GM19035 (cell line): ENCODE measurements around the gene DENND11.

ENCODE experiments used
- ATAC-seq: cut with Tn5 transposase; IDR thresholded peaks from one replicate; pipeline ENCODE4 v1.9.1; 2021; ENCODE audit not compliant: unreplicated experiment

DENND11 gene, protein sequence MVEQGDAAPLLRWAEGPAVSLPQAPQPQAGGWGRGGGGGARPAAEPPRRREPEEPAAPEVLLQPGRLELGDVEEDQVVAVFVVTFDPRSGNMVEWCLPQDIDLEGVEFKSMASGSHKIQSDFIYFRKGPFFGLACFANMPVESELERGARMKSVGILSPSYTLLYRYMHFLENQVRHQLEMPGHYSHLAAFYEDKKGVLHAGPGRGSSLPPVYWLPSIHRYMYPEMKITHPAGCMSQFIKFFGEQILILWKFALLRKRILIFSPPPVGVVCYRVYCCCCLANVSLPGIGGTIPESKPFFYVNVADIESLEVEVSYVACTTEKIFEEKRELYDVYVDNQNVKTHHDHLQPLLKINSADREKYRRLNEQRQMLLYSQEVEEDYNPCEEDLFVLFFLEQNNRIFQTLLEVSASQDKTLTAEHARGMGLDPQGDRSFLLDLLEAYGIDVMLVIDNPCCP

GRCh38 chr7:141702047-141702567, at the start of gene DENND11:
TSS of gene DENND11 (minus strand) at chr7:141702166. CDS start at chr7:141702153, 13 bp downstream.
- ATAC-seq, result peak; percentile 79

DNA sequence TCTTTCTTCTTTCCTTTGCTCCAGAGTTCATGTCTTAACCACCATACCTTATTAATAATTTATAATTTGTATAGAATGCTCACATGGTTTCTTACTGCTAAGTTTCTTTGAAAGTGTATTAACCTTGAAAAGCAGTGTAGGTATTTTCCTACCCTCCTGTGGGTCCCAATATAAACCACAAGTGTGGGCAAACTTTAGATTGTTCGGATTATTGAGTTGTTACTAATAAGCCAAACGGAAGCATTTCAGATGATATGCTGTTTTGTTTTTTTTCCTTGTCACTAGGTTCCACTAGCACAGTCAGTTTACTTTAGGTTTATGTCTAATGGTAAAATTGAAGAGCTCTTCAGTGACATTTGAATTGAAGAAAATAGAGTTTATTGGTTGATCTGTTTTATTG, 46.4 kb upstream of the DENND11 start:
- no peak for ATAC-seq

DNA sequence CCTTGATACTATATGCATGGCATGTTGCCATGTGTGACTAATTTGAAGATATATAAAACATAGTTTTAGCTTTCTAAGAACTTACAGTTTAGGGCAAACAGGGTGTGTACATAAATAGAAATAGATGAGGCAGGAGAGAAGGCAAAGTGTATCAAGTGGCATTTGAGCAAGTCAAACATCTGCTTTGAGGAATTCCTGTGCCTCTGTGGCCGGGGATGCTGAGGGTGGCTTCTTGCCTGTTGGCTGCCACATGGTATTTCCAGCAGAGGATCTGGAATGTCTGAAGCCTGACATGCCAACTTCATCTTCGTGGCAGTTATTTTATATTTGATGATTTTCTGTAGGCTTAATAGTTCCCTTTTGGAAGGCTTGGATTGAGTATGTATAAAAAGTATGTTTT, 42.2 kb upstream of the DENND11 start:
- no peak for ATAC-seq

- no peak for ATAC-seq
Measured at GRCh38 chr7:141742229-141742628, 40.3 kb upstream of the DENND11 start.

- ATAC-seq, result no peak
Measured at GRCh38 chr7:141739250-141739649, 37.3 kb upstream of the DENND11 start.

DNA sequence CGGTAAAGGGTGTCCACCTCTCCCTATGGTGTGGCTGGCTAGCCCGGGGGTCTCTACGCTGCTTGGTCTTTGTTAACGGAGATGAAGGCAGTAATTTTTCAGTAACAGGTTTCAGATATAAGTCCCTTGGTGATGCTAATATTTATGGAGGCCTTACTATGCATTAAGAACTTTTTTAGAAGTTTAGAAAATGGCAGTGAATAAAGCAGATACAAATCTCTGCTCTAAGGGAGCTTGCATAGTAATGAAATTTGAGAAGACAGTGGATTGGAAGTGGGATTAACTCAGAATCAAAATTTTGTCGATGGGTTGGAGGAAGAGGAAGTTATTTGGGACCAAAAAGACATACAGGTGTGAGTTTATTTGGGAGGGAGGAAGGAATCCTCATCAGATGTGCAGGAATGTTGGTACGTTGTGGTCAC, 36.6 kb upstream of the DENND11 start:
- no peak for ATAC-seq

DNA sequence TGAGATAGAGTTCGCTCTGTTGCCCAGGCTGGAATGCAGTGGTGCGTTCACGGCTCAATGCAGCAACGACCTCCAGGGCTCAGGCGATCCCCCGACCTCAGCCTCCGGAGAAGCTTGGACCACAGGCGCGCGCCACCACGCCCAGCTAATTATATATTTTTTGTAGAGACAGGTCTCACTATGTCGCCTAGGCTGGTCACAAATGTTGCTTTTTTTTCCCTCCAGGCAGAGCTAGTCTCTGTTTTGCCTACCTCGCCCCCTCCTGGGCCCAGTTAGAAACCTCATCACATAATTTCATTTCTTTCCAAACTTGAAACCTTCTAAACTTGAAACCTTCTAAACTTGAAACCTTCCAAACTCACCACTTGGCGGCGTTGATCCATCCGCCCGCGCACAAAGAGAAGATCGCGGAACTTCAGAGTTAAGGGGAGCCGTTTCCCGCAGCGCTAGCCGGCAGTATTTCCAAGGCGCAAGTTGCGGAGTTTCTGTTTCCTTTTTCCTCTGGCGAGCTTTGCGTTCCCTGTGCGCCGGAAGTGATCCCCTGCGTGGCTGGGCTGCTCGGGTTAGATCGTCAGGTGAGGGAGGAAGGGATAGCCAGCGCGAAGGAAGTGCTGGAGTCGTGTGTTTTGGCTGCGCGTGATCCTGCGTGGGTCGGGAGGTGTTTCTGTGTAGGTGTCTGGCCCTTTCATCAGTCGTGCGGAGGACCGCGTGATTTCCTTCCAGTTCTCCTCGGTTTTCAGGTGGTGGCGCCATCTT, 36.0 kb upstream of the DENND11 start, which contains the start of gene SSBP1:
TSS of gene SSBP1 (plus strand) at position 523 of the 756 bp plus-strand sequence. CDS start 809 bp downstream, outside the sequence.
- ATAC-seq, result peak; percentile 92

GRCh38 chr7:141737118-141737835, 35.3 kb upstream of the DENND11 start:
- ATAC-seq, result no peak

- no peak for ATAC-seq
Measured at GRCh38 chr7:141731476-141732149, 29.6 kb upstream of the DENND11 start.

DNA sequence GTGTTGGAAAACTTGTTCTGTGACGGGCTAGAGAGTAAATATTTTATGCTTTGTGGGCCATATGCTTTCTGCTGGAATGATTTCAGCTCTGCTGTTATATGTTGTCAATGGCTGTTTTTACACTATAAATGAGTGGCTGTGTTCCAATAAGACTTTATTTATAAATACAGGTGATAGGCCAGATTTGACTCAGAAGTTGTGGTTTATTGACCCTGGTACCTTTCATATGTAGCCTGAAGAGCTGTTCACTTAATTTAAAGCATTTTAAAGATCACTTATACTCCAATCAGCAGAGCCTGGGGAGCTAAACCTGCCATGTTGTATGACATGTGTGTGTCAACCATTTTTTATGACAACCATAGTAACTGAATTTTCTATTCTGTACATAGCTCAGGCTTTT, 27.1 kb upstream of the DENND11 start:
- ATAC-seq, result no peak

- ATAC-seq, result no peak
Measured at GRCh38 chr7:141722529-141722928, 20.6 kb upstream of the DENND11 start.

- ATAC-seq, result no peak
Measured at GRCh38 chr7:141717450-141717849, 15.5 kb upstream of the DENND11 start.

GRCh38 chr7:141715794-141716689, 14.1 kb upstream of the DENND11 start:
- no peak for ATAC-seq

DNA sequence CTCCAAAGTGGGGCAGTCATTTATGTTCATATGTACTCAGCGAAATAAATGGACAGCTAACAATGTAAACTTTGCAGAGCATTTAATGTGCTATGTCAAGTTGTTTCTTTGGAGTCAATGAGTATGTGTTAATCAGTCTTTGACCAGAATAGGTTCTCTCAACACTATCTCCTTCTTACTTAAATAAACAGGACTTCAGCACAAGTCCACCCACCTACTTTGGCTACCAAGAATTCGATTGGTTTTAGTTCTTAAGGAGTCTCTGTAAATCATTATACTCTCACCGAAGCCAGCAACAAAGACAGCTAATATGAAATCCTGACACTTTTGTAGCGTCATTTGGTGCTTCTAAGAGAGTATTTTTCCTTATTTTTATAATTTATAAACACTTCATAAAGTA, 13.1 kb upstream of the DENND11 start:
- ATAC-seq, result no peak

DNA sequence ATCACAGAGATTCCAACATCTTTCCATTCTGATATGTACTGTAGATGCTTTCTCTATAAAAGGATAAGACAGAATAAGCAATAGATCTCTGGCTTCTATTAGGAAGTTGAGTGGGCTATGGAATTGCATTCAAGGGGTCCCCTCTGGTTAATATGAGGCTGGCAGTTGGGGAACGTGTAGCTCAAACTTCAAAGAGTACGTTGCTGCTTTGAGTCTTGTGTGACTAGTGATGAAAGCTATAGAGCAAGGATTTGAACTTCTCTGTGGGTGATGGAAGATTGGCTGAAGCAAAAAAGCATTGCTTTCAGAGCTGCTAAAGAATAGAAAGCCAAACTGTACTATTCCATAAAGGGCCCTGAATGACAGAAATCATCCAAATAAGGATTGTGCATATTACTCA, 12.6 kb upstream of the DENND11 start:
- no peak for ATAC-seq

DNA sequence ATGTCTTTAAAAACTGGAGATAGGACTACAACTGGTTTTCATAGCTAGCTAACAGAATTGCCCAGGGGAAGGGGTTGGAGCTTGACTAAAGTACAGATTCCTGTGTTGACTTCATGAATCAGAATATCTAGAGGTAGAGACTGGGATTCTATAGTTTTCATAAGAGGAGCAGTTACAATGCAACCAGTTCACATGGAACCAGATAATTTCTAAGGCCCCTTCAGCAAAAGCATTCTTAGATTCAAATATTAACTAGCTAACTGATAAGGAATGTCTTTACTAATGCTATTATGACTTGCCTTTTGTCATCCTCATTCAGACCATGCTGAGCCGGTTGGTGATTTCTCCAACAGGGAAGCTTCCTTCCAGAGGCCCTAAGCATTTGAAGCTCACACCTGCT, 11.9 kb upstream of the DENND11 start:
- ATAC-seq, result no peak

DNA sequence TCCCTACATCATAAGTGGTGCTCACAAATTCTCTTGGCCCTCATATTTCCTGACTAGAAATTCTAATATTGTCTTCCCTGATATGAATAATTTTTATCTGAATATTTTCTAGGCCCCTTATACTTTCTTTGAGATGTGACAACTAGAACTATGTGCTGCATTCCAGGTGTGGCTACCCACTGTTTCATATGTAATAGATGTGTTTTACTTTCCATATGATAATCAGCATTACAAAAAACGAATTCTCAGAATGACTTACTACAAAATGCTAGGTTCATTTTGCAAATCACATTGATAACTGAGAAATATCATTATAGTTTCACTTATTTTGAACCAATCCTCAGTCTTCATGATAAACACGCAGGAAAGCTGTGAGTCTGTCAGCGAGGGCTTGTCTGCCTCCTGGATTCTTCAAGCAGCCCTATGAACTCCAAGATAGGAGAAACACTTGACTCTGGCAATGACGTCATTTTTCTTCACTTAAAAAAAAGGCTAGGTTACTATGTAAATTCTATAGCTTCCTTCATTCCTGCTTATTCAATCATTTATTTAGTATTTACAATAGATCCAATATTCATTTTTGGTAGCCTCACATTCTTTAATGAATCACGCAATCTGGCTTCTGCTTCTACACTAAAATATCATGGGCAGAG, 10.8 kb upstream of the DENND11 start:
- no peak for ATAC-seq

DNA sequence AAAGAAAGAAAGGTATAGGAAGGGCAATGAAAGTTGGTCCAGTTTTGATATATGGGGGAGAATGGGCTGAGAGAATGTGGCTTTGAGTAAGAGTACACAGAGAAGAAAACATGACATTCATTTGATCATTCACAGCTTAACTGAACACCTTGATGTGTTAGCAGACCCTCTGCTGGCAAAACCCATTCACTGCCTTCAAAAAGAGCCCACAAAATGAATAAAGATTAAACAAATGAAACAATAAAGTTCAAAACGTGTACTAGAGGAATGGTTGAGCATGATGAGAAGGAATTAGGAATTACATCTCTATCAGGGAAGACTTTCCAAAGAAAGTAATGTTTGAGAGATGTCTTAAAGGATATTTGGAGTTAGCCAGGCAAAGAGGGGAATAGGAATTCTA, 8.3 kb upstream of the DENND11 start:
- ATAC-seq, result no peak

GRCh38 chr7:141709749-141710148, 7.8 kb upstream of the DENND11 start:
- no peak for ATAC-seq
